ENCODE measurements around the gene SERPINB5. TPM values are rescaled to one million over a fixed set of nuclear protein-coding genes. Genes with fewer than 3 reads are reported as not detected.
A peak's percentile ranks its signal among the peaks of the same experiment; 100 is the strongest.

The SERPINB5 gene
- total and polyA plus RNA-seq, 4 donors: 0.05 TPM; not detected in 3

- TF ChIP-seq ZBTB33 (IDR thresholded peaks at IDR 0.05) (no peak), GABPA (IDR thresholded peaks at IDR 0.05 in 1 of 2, conservative IDR thresholded peaks at IDR 0.05 in 1 of 2) (no peak), FOXA1 (IDR thresholded peaks at IDR 0.05) (no peak), EGR1 (IDR thresholded peaks at IDR 0.05; ENCODE audit: low read depth in 2 of 2) (no peak), JUND (IDR thresholded peaks at IDR 0.05) (no peak), ATF3 (IDR thresholded peaks at IDR 0.05) (no peak), YY1 (IDR thresholded peaks at IDR 0.05) (no peak), RAD21 (IDR thresholded peaks at IDR 0.05) (no peak)
Measured at GRCh38 chr18:63479826-63480225, 3.1 kb downstream of the SERPINB5 start (continued).

GRCh38 chr18:63480476-63480875 is 3.7 kb downstream of the SERPINB5 start:
- Histone ChIP-seq H3K27me3 (ENCODE audit: control insufficient read depth in 4 of 4, insufficient read depth in 4 of 4, low read length in 3 of 4) (no peaks in the 10 kb centered on the region), H3K4me3 (ENCODE audit: low read depth in 1 of 3, low read length in 3 of 3) (no peak overlapping the region), H3K9me3 (ENCODE audit: control insufficient read depth in 4 of 4, low read length in 3 of 4) (no peaks in the 10 kb centered on the region), H3K4me1 (ENCODE audit: control insufficient read depth in 4 of 4, insufficient read depth in 4 of 4, low read length in 3 of 4) (peaks cover 2 to 11% (median 9%) of the 10 kb centered on the region in 4 donors), H3K27ac (ENCODE audit: low read depth in 1 of 2, low read length in 2 of 2) (peak overlapping the region in 1 of 2 donors; percentile 53), H3K36me3 (ENCODE audit: control insufficient read depth in 4 of 4, insufficient read depth in 3 of 4, low read depth in 1 of 4, low read length in 3 of 4) (no peaks in the 10 kb centered on the region), H3K9ac (ENCODE audit: low read depth in 1 of 2, low read length in 2 of 2) (no peak overlapping the region)
- peak; percentile 10 for TF ChIP-seq HNF4G (IDR thresholded peaks at IDR 0.05)
- peak; percentile 42 to 74 for TF ChIP-seq RXRA (IDR thresholded peaks at IDR 0.05)
- peak; percentile 30 for TF ChIP-seq ZBTB33 (IDR thresholded peaks at IDR 0.05)
- peak; percentile 28 for TF ChIP-seq MAX (IDR thresholded peaks at IDR 0.05)
- peak; percentile 42 for TF ChIP-seq SP1 (IDR thresholded peaks at IDR 0.05)
- TF ChIP-seq ATF3 (IDR thresholded peaks at IDR 0.05): no peak
- TF ChIP-seq TAF1 (conservative IDR thresholded peaks at IDR 0.05): no peak
- no peak for TF ChIP-seq FOXA2 (IDR thresholded peaks at IDR 0.05)
- peak in 1 of 2 donors; percentile 44 for TF ChIP-seq JUND (IDR thresholded peaks at IDR 0.05)
- peak; percentile 55 for TF ChIP-seq YY1 (IDR thresholded peaks at IDR 0.05)
- TF ChIP-seq EGR1 (IDR thresholded peaks at IDR 0.05; ENCODE audit: low read depth in 2 of 2): no peak
- TF ChIP-seq RAD21 (IDR thresholded peaks at IDR 0.05): no peak
- TF ChIP-seq GABPA (IDR thresholded peaks at IDR 0.05 in 1 of 2, conservative IDR thresholded peaks at IDR 0.05 in 1 of 2): no peak
- TF ChIP-seq NR2F2 (IDR thresholded peaks at IDR 0.05): no peak
- peak; percentile 72 to 78 for TF ChIP-seq HNF4A (conservative IDR thresholded peaks at IDR 0.05)
- TF ChIP-seq CTCF (IDR thresholded peaks at IDR 0.05; ENCODE audit: low read depth, low read length, missing input control): no peak
- TF ChIP-seq REST (IDR thresholded peaks at IDR 0.05): peak; percentile 7
- no peak for DNase-seq (ENCODE audit: low spot score)
- 25% methylated on average over 1 of the region's 1 CpG for WGBS
